Prostate gland (tissue), 2 donors: ENCODE results near the gene ATF7IP2. TPM values are rescaled to one million over a fixed set of nuclear protein-coding genes. Genes with fewer than 3 reads are reported as not detected.
"Not testable (repeated sequence)": the region's sequence is repeated elsewhere in the genome, so short reads cannot be mapped to it uniquely, and the experiment has no call there.

ENCODE experiments used
- DNase-seq: peaks from one replicate; pipeline ENCODE4 v3.0.0-alpha.2; 2019; ENCODE audit warnings: low spot score
- H3K27ac ChIP-seq, 2 donors: fragments of 200-600 bp; sonication (generic); 2 replicates each; pipeline ENCODE4 v1.5.1; 2017 to 2019
- H3K27me3 ChIP-seq: fragments of 200-600 bp; sonication (generic); replicated peaks from 2 replicates; pipeline ENCODE4 v1.5.1; 2019; ENCODE audit not compliant: insufficient read depth
- H3K36me3 ChIP-seq, 2 donors: fragments of 200-600 bp; sonication (generic); 1 replicate in 1 of 2; 2 replicates in 1 of 2; pipeline versions ENCODE4 v1.5.1 to v1.8.1; 2017 to 2019
- H3K4me1 ChIP-seq: fragments of 200-600 bp; sonication (generic); replicated peaks from 2 replicates; pipeline ENCODE4 v1.5.1; 2019
- H3K4me3 ChIP-seq, 2 donors: fragments of 200-600 bp; sonication (generic); 2 replicates each; pipeline ENCODE4 v1.5.1; 2017 to 2019
- H3K9me3 ChIP-seq: fragments of 200-600 bp; sonication (generic); 2 replicates; pipeline ENCODE4 v1.5.1; 2017
- POLR2A ChIP-seq: fragments of 450-650 bp; IDR thresholded peaks from one replicate; pipeline ENCODE4 v1.6.1; 2016; ENCODE audit warnings: antibody characterized with exemption, mild to moderate bottlenecking
- POLR2AphosphoS5 ChIP-seq: sonication (generic); formaldehyde crosslinking; IDR thresholded peaks from one replicate; pipeline ENCODE4 v1.6.1; 2017; ENCODE audit warnings: antibody characterized with exemption
- WGBS: methylation state at CpG from one replicate; pipeline ENCODE4 v1.1.5; 2018; 5-methylcytosine and 5-hydroxymethylcytosine counted together
- intact Hi-C: fragments of 100-400 bp; cut with DNase I; formaldehyde crosslinking; loops from one replicate; pipeline ENCODE4 v1.14.2; 2022
- total RNA-seq, 2 donors: library from RNA; depleted of rRNA; stranded (reverse); fragments of >200 nt; gene quantifications; one replicate each; pipeline ENCODE4 v1.1.0, GENCODE V29; 2016
- TF ChIP-seq, protein P1 (sequence below), 4 experiments: fragments of 200-600 bp in 2 of 4; fragments of 450-650 bp in 2 of 4; sonication (generic) in 2 of 4; IDR thresholded peaks; 1 replicate in 3 of 4; 2 replicates in 1 of 4; pipeline ENCODE4 v1.5.1; 2016 to 2019; ENCODE audit warnings: antibody characterized with exemption in 4 of 4, mild to moderate bottlenecking in 2 of 4, moderate library complexity in 2 of 4

Gene ATF7IP2
- total RNA-seq, 2 donors from 2014 or later: 1.2 to 94.3 TPM

DNA sequence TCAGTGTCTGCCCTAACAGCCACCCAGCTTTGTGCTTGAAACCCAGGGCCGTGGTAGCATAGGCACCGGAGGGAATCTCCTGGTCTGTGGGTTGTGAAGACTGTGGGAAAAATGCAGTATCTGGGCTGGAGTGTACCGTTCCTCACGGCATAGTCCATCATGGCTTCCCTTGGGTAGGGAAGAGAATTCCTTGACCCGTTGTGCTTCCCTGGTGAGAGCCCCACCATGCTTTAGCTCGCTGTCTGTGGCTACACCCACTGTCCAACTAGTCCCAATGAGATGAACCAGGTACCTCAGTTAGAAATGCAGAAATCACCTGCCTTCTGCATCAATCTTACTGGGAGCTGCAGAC lies 67.3 kb downstream of the ATF7IP2 start:
- intact Hi-C loops: no loop called here
- Histone ChIP-seq H3K4me3 (no peak overlapping the region), H3K36me3 (no peaks in the 10 kb centered on the region), H3K9me3 (no peaks in the 10 kb centered on the region), H3K27me3 (no peaks in the 10 kb centered on the region), H3K4me1 (no peaks in the 10 kb centered on the region), H3K27ac (no peak overlapping the region)
- 98% methylated on average over 6 of the region's 6 CpGs for WGBS
- no peak for DNase-seq
- TF ChIP-seq POLR2A: no peak
- TF ChIP-seq POLR2AphosphoS5: no peak
- TF ChIP-seq, protein P1, sequence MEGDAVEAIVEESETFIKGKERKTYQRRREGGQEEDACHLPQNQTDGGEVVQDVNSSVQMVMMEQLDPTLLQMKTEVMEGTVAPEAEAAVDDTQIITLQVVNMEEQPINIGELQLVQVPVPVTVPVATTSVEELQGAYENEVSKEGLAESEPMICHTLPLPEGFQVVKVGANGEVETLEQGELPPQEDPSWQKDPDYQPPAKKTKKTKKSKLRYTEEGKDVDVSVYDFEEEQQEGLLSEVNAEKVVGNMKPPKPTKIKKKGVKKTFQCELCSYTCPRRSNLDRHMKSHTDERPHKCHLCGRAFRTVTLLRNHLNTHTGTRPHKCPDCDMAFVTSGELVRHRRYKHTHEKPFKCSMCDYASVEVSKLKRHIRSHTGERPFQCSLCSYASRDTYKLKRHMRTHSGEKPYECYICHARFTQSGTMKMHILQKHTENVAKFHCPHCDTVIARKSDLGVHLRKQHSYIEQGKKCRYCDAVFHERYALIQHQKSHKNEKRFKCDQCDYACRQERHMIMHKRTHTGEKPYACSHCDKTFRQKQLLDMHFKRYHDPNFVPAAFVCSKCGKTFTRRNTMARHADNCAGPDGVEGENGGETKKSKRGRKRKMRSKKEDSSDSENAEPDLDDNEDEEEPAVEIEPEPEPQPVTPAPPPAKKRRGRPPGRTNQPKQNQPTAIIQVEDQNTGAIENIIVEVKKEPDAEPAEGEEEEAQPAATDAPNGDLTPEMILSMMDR (IDR thresholded peaks at IDR 0.05): no peak

DNA sequence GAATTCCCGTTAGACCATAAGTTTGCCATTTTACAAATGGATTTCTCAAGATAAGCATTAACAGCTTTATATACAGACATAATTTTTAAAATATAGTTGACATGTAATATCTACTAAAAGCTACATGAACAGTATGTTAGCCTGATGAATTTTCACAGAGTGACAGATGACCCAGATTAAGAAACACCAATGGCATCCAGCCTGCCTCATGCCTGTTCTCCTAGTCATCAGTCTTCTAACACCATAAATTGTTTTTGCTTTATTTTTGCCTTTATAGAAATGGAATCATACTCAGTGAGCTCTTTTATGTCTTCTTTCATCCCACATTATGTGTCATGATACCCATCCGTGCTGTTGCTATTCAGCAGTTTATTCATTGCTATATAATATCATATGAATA lies 80.0 kb downstream of the ATF7IP2 start:
- Histone ChIP-seq H3K27me3 (no peaks in the 10 kb centered on the region), H3K27ac (no peak overlapping the region), H3K36me3 (no peaks in the 10 kb centered on the region), H3K4me3 (no peak overlapping the region), H3K9me3 (no peaks in the 10 kb centered on the region), H3K4me1 (no peaks in the 10 kb centered on the region)
- intact Hi-C loops: no loop called here
- TF ChIP-seq POLR2A (no peak), POLR2AphosphoS5 (no peak)
- TF ChIP-seq, protein P1 (IDR thresholded peaks at IDR 0.05): no peak
- WGBS: 96% methylated on average over 2 of the region's 2 CpGs
- DNase-seq: no peak

- H3K9me3 ChIP-seq: no peaks in the 10 kb centered on the region
- WGBS: 96% methylated on average over 2 of the region's 2 CpGs
These were observed 80.5 kb downstream of the ATF7IP2 start for GRCh38 chr16:10466313-10466712.

DNA sequence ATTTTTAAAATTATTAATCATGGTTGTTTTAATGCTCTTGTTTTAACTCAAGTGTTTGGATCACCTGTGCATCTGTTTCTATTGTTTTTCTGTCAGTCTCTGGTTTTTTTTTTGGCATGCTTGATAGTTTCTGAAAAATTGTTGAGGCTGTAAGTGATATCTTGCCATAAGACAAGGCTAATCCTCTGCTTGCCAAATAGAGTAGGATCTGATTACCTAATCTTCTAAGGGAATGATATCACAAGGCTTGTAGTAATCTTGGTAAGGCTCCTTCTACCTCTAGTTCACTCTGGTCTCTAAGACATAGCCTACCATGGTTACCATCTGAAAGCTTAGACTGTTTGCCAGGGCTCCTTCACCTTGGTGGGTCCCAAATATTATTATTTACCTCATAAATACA lies 81.0 kb downstream of the ATF7IP2 start:
- Histone ChIP-seq H3K27ac (no peak overlapping the region), H3K4me1 (no peaks in the 10 kb centered on the region), H3K36me3 (no peaks in the 10 kb centered on the region), H3K27me3 (no peaks in the 10 kb centered on the region), H3K9me3 (no peaks in the 10 kb centered on the region), H3K4me3 (no peak overlapping the region)
- intact Hi-C loops: no loop called here
- DNase-seq: no peak
- no peak for TF ChIP-seq POLR2A
- TF ChIP-seq, protein P1 (IDR thresholded peaks at IDR 0.05): no peak
- TF ChIP-seq POLR2AphosphoS5: no peak

More at GRCh38 chr16:10466313-10466712, 80.5 kb downstream of the ATF7IP2 start:
- Histone ChIP-seq H3K27me3 (no peaks in the 10 kb centered on the region), H3K36me3 (no peaks in the 10 kb centered on the region), H3K27ac (no peak overlapping the region), H3K4me3 (no peak overlapping the region), H3K4me1 (no peaks in the 10 kb centered on the region)
- TF ChIP-seq POLR2A (no peak), POLR2AphosphoS5 (no peak)
- TF ChIP-seq, protein P1 (IDR thresholded peaks at IDR 0.05): no peak
- no peak for DNase-seq
- intact Hi-C loops: no loop called here

DNA sequence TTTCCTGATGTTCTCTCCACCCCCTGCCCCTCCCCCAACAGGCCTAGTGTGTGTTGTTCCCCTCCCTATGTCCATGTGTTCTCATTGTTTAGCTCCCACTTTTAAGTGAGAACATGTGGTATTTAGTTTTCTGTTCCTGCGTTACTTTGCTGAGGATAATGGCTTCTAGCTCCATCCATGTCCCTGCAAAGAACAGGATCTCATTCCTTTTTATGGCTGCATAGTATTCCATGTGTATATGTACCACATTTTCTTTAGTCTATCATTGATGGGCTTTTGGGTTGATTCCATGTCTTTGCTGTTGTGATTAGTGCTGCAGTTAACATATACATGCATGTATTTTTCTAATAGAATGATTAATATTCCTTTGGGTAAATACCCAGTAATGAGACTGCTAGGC lies 90.8 kb downstream of the ATF7IP2 start:
- intact Hi-C loops, H3K36me3 ChIP-seq, H3K27ac ChIP-seq, H3K4me3 ChIP-seq, H3K4me1 ChIP-seq, H3K9me3 ChIP-seq, DNase-seq, H3K27me3 ChIP-seq: not testable (repeated sequence)
- 100% methylated on average over 1 of the region's 1 CpG for WGBS
